BJ (cell line): Measurements from ENCODE around the gene FBXW10. TPM values are rescaled to one million over a fixed set of nuclear protein-coding genes. Genes with fewer than 3 reads are reported as not detected.
A peak's percentile ranks its signal among the peaks of the same experiment; 100 is the strongest.
"Not testable (repeated sequence)": the region's sequence is repeated elsewhere in the genome, so short reads cannot be mapped to it uniquely, and the experiment has no call there.

Experiments
- CTCF ChIA-PET: fragments of 350-600 bp; formaldehyde crosslinking; extraction: SDS; loops from one replicate; lab custom pipeline; 2021; ENCODE audit warnings: antibody characterized with exemption, inconsistent platforms; lab: Yijun Ruan, JAX
- POLR2A ChIA-PET: fragments of 300-600 bp; sonication (Branson Sonifier 250); formaldehyde crosslinking; extraction: SDS; loops from one replicate; lab custom pipeline; 2021; ENCODE audit warnings: antibody characterized with exemption; lab: Charles Lee
- DNase-seq: peaks from one replicate; pipeline ENCODE4 v3.0.0-alpha.2; 2011; ENCODE audit warnings: low read depth
- H3K27me3 ChIP-seq: 2 replicates; pipeline ENCODE4 v1.6.0; 2011; ENCODE audit warnings: low read length; ENCODE audit not compliant: control insufficient read depth, insufficient read depth
- H3K36me3 ChIP-seq: 2 replicates; pipeline ENCODE4 v1.5.1; 2011; ENCODE audit warnings: low read length; ENCODE audit not compliant: control insufficient read depth, insufficient read depth
- H3K4me3 ChIP-seq: 2 replicates; pipeline ENCODE4 v1.5.1; 2011; ENCODE audit warnings: low read depth, mild to moderate bottlenecking, control low read depth, low read length
- polyA plus RNA-seq: library from polyadenylated mRNA; depleted of rRNA; stranded (reverse); fragments of >200 nt; gene quantifications from 2 replicates; pipeline ENCODE4 v1.2.3, GENCODE V29; 2011; rRNA removed
- small RNA-seq: library from RNA; depleted of rRNA; stranded (forward); fragments of <200 nt; gene quantifications from one replicate; pipeline ENCODE3, GENCODE V24; 2012; ENCODE audit warnings: low replicate concordance, low read depth; ENCODE audit not compliant: insufficient read length
- TF ChIP-seq, protein P1 (sequence below): IDR thresholded peaks from 2 replicates; pipeline ENCODE4 v1.5.1; 2011; ENCODE audit warnings: low read depth, mild to moderate bottlenecking, control low read depth, inconsistent platforms, low read length, moderate library complexity; ENCODE audit not compliant: insufficient read depth

The FBXW10 gene
- polyA plus RNA-seq, 1 experiment = 0.10 TPM

DNA sequence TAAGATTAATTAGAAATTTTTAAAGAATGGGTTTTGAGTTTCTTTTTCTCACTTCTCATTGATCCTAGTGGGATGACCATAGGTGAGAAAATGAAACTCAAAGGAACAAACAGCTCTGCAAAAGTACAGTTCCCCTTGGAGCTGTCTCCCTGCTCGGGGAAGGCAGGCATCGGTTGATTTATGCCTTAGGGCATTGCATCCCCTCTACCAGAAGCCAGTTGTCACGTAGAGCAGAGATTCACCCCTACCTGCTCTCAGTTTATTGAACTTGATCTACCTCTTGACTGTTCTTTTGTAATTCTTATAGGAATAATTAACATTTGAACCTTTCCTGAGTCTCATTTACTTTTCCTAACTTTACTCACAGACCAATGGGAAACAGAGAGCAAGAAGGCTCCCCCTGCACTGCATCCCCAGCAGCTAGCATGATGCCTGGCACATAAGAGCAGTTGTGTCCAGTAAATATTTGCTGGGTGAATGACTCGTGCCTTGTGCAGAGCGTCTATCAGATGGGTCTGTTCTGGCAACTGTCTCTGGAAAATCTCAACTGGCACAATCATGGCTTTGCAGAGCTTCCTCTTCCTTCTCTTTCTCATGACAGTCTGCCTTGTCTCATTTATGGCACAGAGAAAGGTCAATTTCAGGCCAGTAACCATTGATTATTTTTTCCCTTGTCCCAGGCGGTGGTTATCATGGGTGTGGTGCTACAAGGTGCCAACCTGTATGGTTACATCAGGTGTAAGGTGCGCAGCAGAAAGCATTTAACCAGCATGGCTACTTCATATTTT is 59.8 kb downstream of the FBXW10 start:
- H3K4me3 ChIP-seq, CTCF ChIA-PET, H3K36me3 ChIP-seq, POLR2A ChIA-PET, H3K27me3 ChIP-seq, DNase-seq: not testable (repeated sequence)

DNA sequence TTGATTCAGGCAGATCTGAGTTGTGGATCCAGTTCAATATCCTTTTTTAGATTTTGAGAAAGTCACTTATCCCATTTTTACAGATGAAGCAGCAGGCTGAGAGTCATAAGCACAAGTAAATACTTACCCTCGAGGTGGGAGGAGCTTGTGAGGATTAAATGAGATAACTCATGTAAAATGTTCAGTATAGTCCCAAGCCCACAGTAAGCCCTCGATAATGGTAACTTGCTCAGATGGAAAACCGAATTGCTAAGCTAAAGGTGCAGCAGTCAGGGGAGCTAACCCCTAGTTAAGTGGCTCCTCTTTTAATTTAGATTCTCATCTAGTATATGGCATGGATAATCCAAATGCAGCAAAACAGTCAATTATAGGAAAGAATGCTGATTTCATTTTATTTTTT is 72.1 kb downstream of the FBXW10 start:
- CTCF ChIA-PET = interaction anchor here (1.7 kb wide), 1 partner anchor 37 kb away, joined by 5 read pairs; no protein-coding TSS in a partner anchor
- DNase-seq, H3K36me3 ChIP-seq, H3K4me3 ChIP-seq, H3K27me3 ChIP-seq, POLR2A ChIA-PET: not testable (repeated sequence)

DNA sequence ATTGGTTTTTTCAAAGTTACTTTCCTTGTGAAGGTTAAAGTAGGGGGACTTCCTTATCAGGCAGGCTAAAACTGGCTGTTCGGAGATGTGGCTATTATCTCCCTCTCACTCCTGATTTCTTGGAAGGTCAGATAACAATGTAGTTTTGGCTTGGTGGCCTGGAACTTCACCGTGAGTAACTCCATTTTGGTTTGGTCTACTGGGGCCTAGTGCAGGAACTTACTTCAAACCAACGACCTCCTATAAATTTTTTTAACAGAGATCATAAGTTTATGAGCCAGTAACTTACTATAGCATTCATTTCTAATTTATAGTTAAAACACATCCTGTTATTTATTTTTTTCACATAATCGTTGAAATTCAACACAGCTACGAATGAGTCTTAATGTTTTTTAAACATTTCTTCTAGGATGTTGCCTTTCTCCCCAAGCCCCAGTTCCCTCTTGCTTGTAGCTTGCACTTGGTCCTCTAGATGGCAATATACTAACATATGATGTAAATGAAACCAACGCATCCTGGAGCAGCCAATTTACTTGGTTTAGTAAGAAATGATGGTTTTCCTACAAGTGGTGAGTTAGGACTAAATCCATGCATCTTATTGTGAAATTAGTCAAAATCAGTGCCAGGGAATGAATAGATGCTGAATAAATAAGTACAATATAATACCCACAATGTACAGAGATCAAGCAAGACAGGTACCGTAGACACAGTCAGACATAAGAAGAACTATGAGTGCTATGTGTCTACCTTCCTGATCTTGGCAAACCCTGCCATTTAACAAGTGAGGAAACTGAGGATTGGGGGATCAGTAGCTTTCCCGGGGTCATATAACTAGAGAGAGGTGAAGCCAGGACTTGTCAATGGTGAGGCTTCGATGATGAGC is 72.9 kb downstream of the FBXW10 start:
- H3K4me3 ChIP-seq, POLR2A ChIA-PET, H3K36me3 ChIP-seq, H3K27me3 ChIP-seq: not testable (repeated sequence)
- DNase-seq = peak; percentile 13
- CTCF ChIA-PET = interaction anchor here (1.0 to 1.7 kb wide), 2 partner anchors 36 to 144 kb away, joined by 3 to 5 read pairs; no protein-coding TSS in a partner anchor
- TF ChIP-seq, protein P1, sequence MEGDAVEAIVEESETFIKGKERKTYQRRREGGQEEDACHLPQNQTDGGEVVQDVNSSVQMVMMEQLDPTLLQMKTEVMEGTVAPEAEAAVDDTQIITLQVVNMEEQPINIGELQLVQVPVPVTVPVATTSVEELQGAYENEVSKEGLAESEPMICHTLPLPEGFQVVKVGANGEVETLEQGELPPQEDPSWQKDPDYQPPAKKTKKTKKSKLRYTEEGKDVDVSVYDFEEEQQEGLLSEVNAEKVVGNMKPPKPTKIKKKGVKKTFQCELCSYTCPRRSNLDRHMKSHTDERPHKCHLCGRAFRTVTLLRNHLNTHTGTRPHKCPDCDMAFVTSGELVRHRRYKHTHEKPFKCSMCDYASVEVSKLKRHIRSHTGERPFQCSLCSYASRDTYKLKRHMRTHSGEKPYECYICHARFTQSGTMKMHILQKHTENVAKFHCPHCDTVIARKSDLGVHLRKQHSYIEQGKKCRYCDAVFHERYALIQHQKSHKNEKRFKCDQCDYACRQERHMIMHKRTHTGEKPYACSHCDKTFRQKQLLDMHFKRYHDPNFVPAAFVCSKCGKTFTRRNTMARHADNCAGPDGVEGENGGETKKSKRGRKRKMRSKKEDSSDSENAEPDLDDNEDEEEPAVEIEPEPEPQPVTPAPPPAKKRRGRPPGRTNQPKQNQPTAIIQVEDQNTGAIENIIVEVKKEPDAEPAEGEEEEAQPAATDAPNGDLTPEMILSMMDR = peak; percentile 56

DNA sequence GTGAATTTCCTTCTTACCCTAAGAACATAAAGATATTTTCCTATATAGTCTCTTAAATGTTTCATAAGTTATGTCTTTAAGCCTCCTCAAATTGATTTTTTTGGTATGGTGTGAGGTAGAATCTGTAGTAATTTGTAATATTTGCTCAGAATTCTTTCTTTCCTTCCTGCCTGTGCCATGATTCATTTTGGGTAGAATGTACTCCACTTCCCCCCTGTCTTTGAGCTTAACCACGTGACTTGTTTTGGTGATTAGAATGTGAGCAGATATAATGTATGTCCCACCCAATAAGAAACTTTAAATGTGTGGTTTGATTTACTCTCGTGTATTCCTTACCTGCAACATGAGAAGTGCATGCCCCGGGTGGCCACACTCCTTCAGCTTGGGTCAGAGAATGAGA is 77.6 kb downstream of the FBXW10 start:
- H3K27me3 ChIP-seq, CTCF ChIA-PET, POLR2A ChIA-PET, H3K36me3 ChIP-seq, H3K4me3 ChIP-seq, DNase-seq: not testable (repeated sequence)

DNA sequence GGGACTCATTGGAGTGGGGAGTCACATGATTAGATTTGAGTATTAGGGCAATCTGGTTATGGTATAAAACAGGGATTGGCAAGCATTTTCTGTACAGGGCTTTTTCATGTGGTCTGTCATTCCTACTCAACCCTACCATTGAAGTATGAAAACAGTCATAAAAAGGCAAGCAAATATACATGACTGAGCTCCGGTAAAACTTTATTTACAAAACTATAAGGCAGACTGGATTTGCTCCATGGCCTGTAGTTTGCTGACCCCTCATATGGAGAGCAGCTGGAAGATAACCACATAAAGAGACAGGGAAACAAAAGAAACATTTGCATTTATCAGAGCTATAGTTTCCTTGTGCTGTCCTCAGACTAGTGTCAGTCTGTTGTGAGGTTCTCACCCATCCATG is 83.8 kb downstream of the FBXW10 start:
- POLR2A ChIA-PET, DNase-seq, H3K27me3 ChIP-seq, H3K4me3 ChIP-seq, CTCF ChIA-PET, H3K36me3 ChIP-seq: not testable (repeated sequence)

Small RNA genes within 50 kb of the gene (small RNA-seq; reads per million reads assigned to genes)
- not detected for gene AC026271.4

Other genes starting within 250 kb of the FBXW10 start
- gene TBC1D28, start 99.7 kb upstream of the FBXW10 start, polyA plus RNA-seq = not detected in 2 replicates
- gene FOXO3B, start 61.7 kb upstream of the FBXW10 start, polyA plus RNA-seq = 3.4 and 5.8 TPM in 2 replicates
- 19.1 and 54.6 TPM in 2 replicates for gene TVP23B, start 37.1 kb downstream of the FBXW10 start, polyA plus RNA-seq
- gene PRPSAP2, start 114.1 kb downstream of the FBXW10 start, polyA plus RNA-seq = 13.0 and 16.6 TPM in 2 replicates
- 0.05 TPM in 1 of 2 replicates, not detected in the other for gene SLC5A10, start 208.1 kb downstream of the FBXW10 start, polyA plus RNA-seq